ENCODE data around the gene ZNF598. TPM values are rescaled to one million over a fixed set of nuclear protein-coding genes. Genes with fewer than 3 reads are reported as not detected.

The ZNF598 gene
- total RNA-seq = 28.0 and 31.8 TPM in 2 replicates

GRCh38 chr16:2009791-2010510 is at the start of gene ZNF598:
ZNF598 (minus strand) TSS chr16:2009821.

GRCh38 chr16:2047330-2048115 is 37.9 kb upstream of the ZNF598 start, which contains the start of the genes NTHL1 and TSC2:
NTHL1 (minus strand) TSS chr16:2047834; CDS start chr16:2047823, 11 bp downstream.
TSC2 (plus strand) TSS chr16:2047985; CDS start chr16:2048616, 631 bp downstream.

GRCh38 chr16:2026461-2027023 is 16.9 kb upstream of the ZNF598 start, which contains the start of gene NHERF2:
NHERF2 (plus strand) TSS chr16:2026902; CDS start chr16:2027006, 104 bp downstream.

GRCh38 chr16:2019518-2019920 is 9.9 kb upstream of the ZNF598 start, which contains the start of gene NPW:
NPW (plus strand) TSS chr16:2019785.

GRCh38 chr16:1989209-1990100 is 20.2 kb downstream of the ZNF598 start, which contains the start of gene SYNGR3:
SYNGR3 (plus strand) TSS chr16:1989970; CDS start chr16:1990103, 133 bp downstream.

GRCh38 chr16:1983544-1984346 is 25.9 kb downstream of the ZNF598 start, which contains the start of gene GFER:
GFER (plus strand) TSS chr16:1984193; CDS start chr16:1984219, 26 bp downstream.

GRCh38 chr16:1981398-1981836 is 28.2 kb downstream of the ZNF598 start, which contains the start of gene NOXO1:
NOXO1 (minus strand) TSS chr16:1981469; CDS start chr16:1981179, 290 bp downstream.

GRCh38 chr16:1971796-1972489 is 37.7 kb downstream of the ZNF598 start, which contains the start of gene TBL3:
TBL3 (plus strand) TSS chr16:1972053; CDS start chr16:1972165, 112 bp downstream.

GRCh38 chr16:1966460-1966859 is 43.2 kb downstream of the ZNF598 start, which contains the start of gene RNF151:
RNF151 (plus strand) TSS chr16:1966856; CDS start chr16:1966882, 26 bp downstream.

GRCh38 chr16:1964506-1965395 is 44.9 kb downstream of the ZNF598 start, which contains the start of gene RPS2:
RPS2 (minus strand) TSS chr16:1964826; CDS start chr16:1964625, 201 bp downstream.

GRCh38 chr16:1959269-1960039 is 50.2 kb downstream of the ZNF598 start, which contains the start of gene NDUFB10:
NDUFB10 (plus strand) TSS chr16:1959538; CDS start chr16:1959625, 87 bp downstream.

Other genes with a start within 250 kb of the ZNF598 start
- 114 and 146 TPM in 2 replicates for gene NME3, start 238.3 kb downstream of the ZNF598 start, total RNA-seq
- gene EME2, start 237.0 kb downstream of the ZNF598 start, total RNA-seq = 2.8 and 17.8 TPM in 2 replicates
- 91.8 and 93.1 TPM in 2 replicates for gene MRPS34, start 236.7 kb downstream of the ZNF598 start, total RNA-seq
- gene SPSB3, start 227.2 kb downstream of the ZNF598 start, total RNA-seq = 54.2 and 59.3 TPM in 2 replicates
- 82.7 and 111 TPM in 2 replicates for gene NUBP2, start 226.9 kb downstream of the ZNF598 start, total RNA-seq
- under 0.01 TPM in 1 of 2 replicates, not detected in the other for gene IGFALS, start 216.1 kb downstream of the ZNF598 start, total RNA-seq
- gene HAGH, start 183.0 kb downstream of the ZNF598 start, total RNA-seq = 68.2 and 75.2 TPM in 2 replicates
- gene FAHD1, start 182.6 kb downstream of the ZNF598 start, total RNA-seq = 56.5 and 106 TPM in 2 replicates
- gene MEIOB, start 137.7 kb downstream of the ZNF598 start, total RNA-seq = 0.24 TPM in 1 of 2 replicates, not detected in the other
- 0.24 TPM in 1 of 2 replicates, not detected in the other for gene HS3ST6, start 91.4 kb downstream of the ZNF598 start, total RNA-seq
- 0.85 and 1.9 TPM in 2 replicates for gene MSRB1, start 66.6 kb downstream of the ZNF598 start, total RNA-seq
- 0.24 TPM in 1 of 2 replicates, not detected in the other for gene RPL3L, start 55.1 kb downstream of the ZNF598 start, total RNA-seq
- gene NDUFB10, start 50.3 kb downstream of the ZNF598 start, total RNA-seq = 114 and 124 TPM in 2 replicates
- gene RPS2, start 45.0 kb downstream of the ZNF598 start, total RNA-seq = 2,434 and 3,731 TPM in 2 replicates
- 0.85 TPM in 1 of 2 replicates, not detected in the other for gene RNF151, start 43.0 kb downstream of the ZNF598 start, total RNA-seq
- gene TBL3, start 37.8 kb downstream of the ZNF598 start, total RNA-seq = 65.9 and 82.9 TPM in 2 replicates
- gene NOXO1, start 28.4 kb downstream of the ZNF598 start, total RNA-seq = 1.2 and 2.6 TPM in 2 replicates
- gene GFER, start 25.6 kb downstream of the ZNF598 start, total RNA-seq = 8.9 and 24.9 TPM in 2 replicates
- 4.7 and 4.8 TPM in 2 replicates for gene SYNGR3, start 19.9 kb downstream of the ZNF598 start, total RNA-seq
- gene NPW, start 10.0 kb upstream of the ZNF598 start, total RNA-seq = under 0.01 and 1.4 TPM in 2 replicates
- 12.8 and 17.1 TPM in 2 replicates for gene NHERF2, start 17.1 kb upstream of the ZNF598 start, total RNA-seq
- gene NTHL1, start 38.0 kb upstream of the ZNF598 start, total RNA-seq = 32.8 and 45.6 TPM in 2 replicates
- 30.6 and 31.3 TPM in 2 replicates for gene TSC2, start 38.2 kb upstream of the ZNF598 start, total RNA-seq
- 74.2 and 96.1 TPM in 2 replicates for gene PKD1, start 126.1 kb upstream of the ZNF598 start, total RNA-seq
- gene RAB26, start 138.8 kb upstream of the ZNF598 start, total RNA-seq = 0.48 and 1.7 TPM in 2 replicates
- 60.2 and 78.9 TPM in 2 replicates for gene TRAF7, start 146.0 kb upstream of the ZNF598 start, total RNA-seq
- gene CASKIN1, start 186.8 kb upstream of the ZNF598 start, total RNA-seq = 0.43 and 0.96 TPM in 2 replicates
- gene MLST8, start 195.6 kb upstream of the ZNF598 start, total RNA-seq = 19.2 and 26.0 TPM in 2 replicates
- 0.24 and 1.3 TPM in 2 replicates for gene BRICD5, start 201.0 kb upstream of the ZNF598 start, total RNA-seq
- 14.5 and 19.0 TPM in 2 replicates for gene PGP, start 205.0 kb upstream of the ZNF598 start, total RNA-seq
- gene E4F1, start 213.8 kb upstream of the ZNF598 start, total RNA-seq = 26.0 and 32.0 TPM in 2 replicates
- gene DNASE1L2, start 226.6 kb upstream of the ZNF598 start, total RNA-seq = not detected in 2 replicates
- gene ECI1, start 241.8 kb upstream of the ZNF598 start, total RNA-seq = 51.8 and 119 TPM in 2 replicates

All from tracheal epithelial cell (primary cell).